Transverse colon (tissue), 4 donors: ENCODE results near the gene RORB.
A peak's percentile ranks its signal among the peaks of the same experiment; 100 is the strongest.

Source experiments
- POLR2A ChIP-seq: fragments of 450-650 bp; IDR thresholded peaks from one replicate; pipeline ENCODE4 v1.6.1; 2016; ENCODE audit warnings: antibody characterized with exemption, mild to moderate bottlenecking, moderate library complexity
- POLR2AphosphoS5 ChIP-seq, 3 donors: sonication (generic); formaldehyde crosslinking; IDR thresholded peaks; one replicate each; pipeline ENCODE4 v1.6.1; 2016; ENCODE audit warnings: antibody characterized with exemption in 3 of 3
- TF ChIP-seq, protein P1 (sequence below), 5 experiments: fragments of 200-600 bp in 3 of 5; fragments of 450-650 bp in 2 of 5; sonication (generic) in 3 of 5; IDR thresholded peaks; 1 replicate in 2 of 5; 2 replicates in 3 of 5; pipeline ENCODE4 v1.5.1; 2016 to 2017; ENCODE audit warnings: antibody characterized with exemption in 5 of 5, inconsistent platforms in 3 of 5, mild to moderate bottlenecking in 2 of 5, moderate library complexity in 1 of 5

GRCh38 chr9:74570879-74571512, 73.9 kb downstream of the RORB start:
- no peak for TF ChIP-seq POLR2A
- TF ChIP-seq, protein P1, sequence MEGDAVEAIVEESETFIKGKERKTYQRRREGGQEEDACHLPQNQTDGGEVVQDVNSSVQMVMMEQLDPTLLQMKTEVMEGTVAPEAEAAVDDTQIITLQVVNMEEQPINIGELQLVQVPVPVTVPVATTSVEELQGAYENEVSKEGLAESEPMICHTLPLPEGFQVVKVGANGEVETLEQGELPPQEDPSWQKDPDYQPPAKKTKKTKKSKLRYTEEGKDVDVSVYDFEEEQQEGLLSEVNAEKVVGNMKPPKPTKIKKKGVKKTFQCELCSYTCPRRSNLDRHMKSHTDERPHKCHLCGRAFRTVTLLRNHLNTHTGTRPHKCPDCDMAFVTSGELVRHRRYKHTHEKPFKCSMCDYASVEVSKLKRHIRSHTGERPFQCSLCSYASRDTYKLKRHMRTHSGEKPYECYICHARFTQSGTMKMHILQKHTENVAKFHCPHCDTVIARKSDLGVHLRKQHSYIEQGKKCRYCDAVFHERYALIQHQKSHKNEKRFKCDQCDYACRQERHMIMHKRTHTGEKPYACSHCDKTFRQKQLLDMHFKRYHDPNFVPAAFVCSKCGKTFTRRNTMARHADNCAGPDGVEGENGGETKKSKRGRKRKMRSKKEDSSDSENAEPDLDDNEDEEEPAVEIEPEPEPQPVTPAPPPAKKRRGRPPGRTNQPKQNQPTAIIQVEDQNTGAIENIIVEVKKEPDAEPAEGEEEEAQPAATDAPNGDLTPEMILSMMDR (IDR thresholded peaks at IDR 0.05): peak; percentile 49 to 63 (median 51)
- TF ChIP-seq POLR2AphosphoS5 (IDR thresholded peaks at IDR 0.05): no peak
